HEK293T (cell line): ENCODE results near the gene PRAME.
"Not testable (repeated sequence)": the region's sequence is repeated elsewhere in the genome, so short reads cannot be mapped to it uniquely, and the experiment has no call there.

Experiments used
- CTCF ChIA-PET: fragments of 350-600 bp; formaldehyde crosslinking; extraction: SDS; loops from one replicate; lab custom pipeline; 2021; ENCODE audit warnings: antibody characterized with exemption, inconsistent platforms; lab: Yijun Ruan, JAX
- POLR2A ChIA-PET: fragments of 350-600 bp; formaldehyde crosslinking; extraction: SDS; loops from one replicate; lab custom pipeline; 2020; ENCODE audit warnings: antibody characterized with exemption, inconsistent platforms; lab: Yijun Ruan, JAX
- DNase-seq: peaks from one replicate; pipeline ENCODE4 v3.0.0; 2012; ENCODE audit warnings: mixed read lengths; ENCODE audit errors: extremely low spot score
- ARNT ChIP-seq: fragments of 450-650 bp; IDR thresholded peaks from 2 replicates; pipeline ENCODE4 v1.6.1; 2017; ENCODE audit warnings: mild to moderate bottlenecking
- BHLHE40 ChIP-seq: fragments of 450-650 bp; IDR thresholded peaks from 2 replicates; pipeline ENCODE4 v1.6.1; 2016; ENCODE audit warnings: mild to moderate bottlenecking, moderate library complexity, borderline replicate concordance
- CTBP1 ChIP-seq: fragments of 450-650 bp; IDR thresholded peaks from 2 replicates; pipeline ENCODE4 v1.6.1; 2016; ENCODE audit warnings: borderline replicate concordance
- ELF4 ChIP-seq: fragments of 450-650 bp; IDR thresholded peaks from 2 replicates; pipeline ENCODE4 v1.6.1; 2017; ENCODE audit warnings: antibody characterized with exemption
- FOXA1 ChIP-seq: fragments of 450-650 bp; IDR thresholded peaks from 2 replicates; pipeline ENCODE4 v1.6.1; 2016; ENCODE audit warnings: mild to moderate bottlenecking
- FOXK2 ChIP-seq: fragments of 450-650 bp; IDR thresholded peaks from 2 replicates; pipeline ENCODE4 v1.6.1; 2016; ENCODE audit warnings: mild to moderate bottlenecking
- FOXM1 ChIP-seq: fragments of 450-650 bp; IDR thresholded peaks from 2 replicates; pipeline ENCODE4 v1.6.1; 2017; ENCODE audit warnings: mild to moderate bottlenecking, borderline replicate concordance
- HDGF ChIP-seq: fragments of 450-650 bp; IDR thresholded peaks from 2 replicates; pipeline ENCODE4 v1.6.1; 2017; ENCODE audit warnings: antibody characterized with exemption, borderline replicate concordance
- L3MBTL2 ChIP-seq: fragments of 450-650 bp; conservative IDR thresholded peaks from 2 replicates; pipeline ENCODE4 v1.6.1; 2016; ENCODE audit warnings: mild to moderate bottlenecking
- LEF1 ChIP-seq: fragments of 450-650 bp; IDR thresholded peaks from 2 replicates; pipeline ENCODE4 v1.6.1; 2017; ENCODE audit warnings: mild to moderate bottlenecking, borderline replicate concordance
- NFRKB ChIP-seq: fragments of 450-650 bp; IDR thresholded peaks from 2 replicates; pipeline ENCODE4 v1.6.1; 2016; ENCODE audit warnings: mild to moderate bottlenecking, moderate library complexity
- PKNOX1 ChIP-seq: fragments of 450-650 bp; IDR thresholded peaks from 2 replicates; pipeline ENCODE4 v1.6.1; 2016
- SP1 ChIP-seq: fragments of 450-650 bp; IDR thresholded peaks from 2 replicates; pipeline ENCODE4 v1.6.1; 2017
- SUZ12 ChIP-seq: fragments of 450-650 bp; IDR thresholded peaks from 2 replicates; pipeline ENCODE4 v1.6.1; 2016; ENCODE audit warnings: mild to moderate bottlenecking
- TARDBP ChIP-seq: fragments of 450-650 bp; IDR thresholded peaks from 2 replicates; pipeline ENCODE4 v1.6.1; 2016
- ZNF384 ChIP-seq: fragments of 450-650 bp; IDR thresholded peaks from 2 replicates; pipeline ENCODE4 v1.6.1; 2016

Gene PRAME

GRCh38 chr22:22583030-22583429 lies 24.0 kb upstream of the PRAME start:
- ChIA-PET POLR2A (no interaction called here), CTCF (interaction anchor here (0.9 to 2.3 kb wide), 3 partner anchors 9 to 151 kb away, joined by 3 to 8 read pairs (median 3); no protein-coding TSS in a partner anchor)
- no peak for DNase-seq
- no peak for TF ChIP-seq SP1
- no peak for TF ChIP-seq FOXK2
- TF ChIP-seq FOXM1 = no peak
- TF ChIP-seq SUZ12 = no peak

- CTCF ChIA-PET = interaction anchor here (1.6 to 2.3 kb wide), 2 partner anchors 35 to 118 kb away, joined by 3 to 8 read pairs; no protein-coding TSS in a partner anchor
- POLR2A ChIA-PET, DNase-seq: not testable (repeated sequence)
These were observed 22.5 kb upstream of the PRAME start for GRCh38 chr22:22581524-22581923.

- no peak for TF ChIP-seq ELF4
- TF ChIP-seq FOXK2 = no peak
- no peak for TF ChIP-seq SP1
- no peak for TF ChIP-seq HDGF
- TF ChIP-seq FOXA1 = no peak
- no peak for TF ChIP-seq BHLHE40
- TF ChIP-seq NFRKB = no peak
- TF ChIP-seq CTBP1 = no peak
- TF ChIP-seq PKNOX1 = no peak
- no peak for TF ChIP-seq LEF1
- TF ChIP-seq L3MBTL2 = no peak
- no peak for TF ChIP-seq FOXM1
- TF ChIP-seq ZNF384 = no peak
- TF ChIP-seq SUZ12 = no peak
- no peak for TF ChIP-seq ARNT
- TF ChIP-seq TARDBP = no peak
- POLR2A ChIA-PET = no interaction called here
- CTCF ChIA-PET = no interaction called here
- DNase-seq = no peak
These were observed 21.0 kb upstream of the PRAME start for GRCh38 chr22:22579869-22580604.

- TF ChIP-seq SP1 (no peak), LEF1 (no peak), FOXM1 (no peak), HDGF (no peak), ARNT (no peak), TARDBP (no peak), L3MBTL2 (no peak), NFRKB (no peak), FOXK2 (no peak), BHLHE40 (no peak), CTBP1 (no peak), ELF4 (no peak)
- CTCF ChIA-PET = no interaction called here
- no peak for DNase-seq
- POLR2A ChIA-PET = no interaction called here
These were observed 19.8 kb upstream of the PRAME start for GRCh38 chr22:22578702-22579424.

GRCh38 chr22:22576989-22577427 lies 17.9 kb upstream of the PRAME start:
- ChIA-PET POLR2A (interaction anchor here (1.0 kb wide), 1 partner anchor 10 kb away, joined by 3 read pairs; no protein-coding TSS in a partner anchor), CTCF (interaction anchor here (0.8 to 2.5 kb wide), 14 partner anchors 10 to 307 kb away, joined by 3 to 34 read pairs (median 5); no protein-coding TSS in a partner anchor)
- DNase-seq = no peak
- TF ChIP-seq HDGF (no peak), FOXA1 (no peak), L3MBTL2 (no peak), ARNT (no peak), SP1 (no peak), SUZ12 (no peak)

- peak; percentile 87 for DNase-seq
- TF ChIP-seq CTBP1 (no peak), NFRKB (no peak), HDGF (no peak), PKNOX1 (no peak), ELF4 (no peak), L3MBTL2 (no peak), FOXK2 (no peak), SUZ12 (no peak), SP1 (no peak), BHLHE40 (no peak), ARNT (no peak), TARDBP (no peak)
- CTCF ChIA-PET = interaction anchor here (0.5 to 2.5 kb wide), 17 partner anchors 10 to 308 kb away, joined by 3 to 34 read pairs (median 4); no protein-coding TSS in a partner anchor
- POLR2A ChIA-PET = interaction anchor here (1.0 kb wide), 1 partner anchor 9 kb away, joined by 3 read pairs; no protein-coding TSS in a partner anchor
These were observed 17.4 kb upstream of the PRAME start for GRCh38 chr22:22576244-22576988.
